K562 treated with DMSO at 1 percent for 4 hours (cell line): ENCODE results near the gene C6. TPM values are rescaled to one million over a fixed set of nuclear protein-coding genes. Genes with fewer than 3 reads are reported as not detected.

Experiments used
- total RNA-seq: library from RNA; unstranded; fragments of 300-600 nt; gene quantifications from 2 replicates; pipeline ENCODE4 v1.2.3, GENCODE V29; 2022; ENCODE audit not compliant: insufficient read depth

The C6 gene
- not detected in 2 replicates for total RNA-seq

DNA sequence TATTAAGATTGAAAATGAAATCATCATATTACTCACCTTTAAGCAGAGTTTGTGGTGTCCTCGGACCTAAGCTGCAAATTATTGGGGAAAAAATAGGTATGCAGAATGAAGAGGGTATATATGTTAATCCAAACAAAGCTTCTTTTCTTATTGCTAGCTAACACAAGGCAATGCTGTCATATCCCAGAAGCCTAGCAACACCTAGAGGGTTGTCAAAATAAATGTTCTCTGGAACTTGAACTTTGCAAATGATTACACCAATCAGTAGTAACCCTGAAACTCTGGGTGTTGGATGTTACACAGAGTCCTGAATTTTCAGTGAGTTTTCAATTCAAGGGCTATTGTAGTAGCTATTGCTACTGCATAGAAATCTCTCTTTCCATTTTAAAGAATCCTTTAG is at the start of gene C6:
C6 (minus strand) TSS at position 193 of the 400 bp plus-strand sequence. CDS start 10,302 bp downstream, outside the sequence.

Other genes starting within 250 kb of the C6 start
- gene MROH2B, start 142.2 kb downstream of the C6 start, total RNA-seq, result not detected in 2 replicates